C4-2B (cell line): ENCODE data around the gene PAM.

Experiments
- H3K27ac ChIP-seq: fragments of 450-650 bp; 2 replicates; pipeline ENCODE4 v1.5.1; 2017
- CTCF ChIP-seq: fragments of 450-650 bp; conservative IDR thresholded peaks from 2 replicates; pipeline ENCODE4 v1.5.1; 2017; ENCODE audit warnings: mild to moderate bottlenecking
- ZFX ChIP-seq: fragments of 450-650 bp; IDR thresholded peaks from 2 replicates; pipeline ENCODE4 v1.6.1; 2017

Gene PAM

GRCh38 chr5:102911973-102912372, 156.9 kb downstream of the PAM start:
- no peak overlapping the region for H3K27ac ChIP-seq
- TF ChIP-seq CTCF (no peak), ZFX (no peak)

GRCh38 chr5:102916109-102916508, 161.0 kb downstream of the PAM start:
- no peak overlapping the region for H3K27ac ChIP-seq
- TF ChIP-seq ZFX, result no peak
- no peak for TF ChIP-seq CTCF

- TF ChIP-seq ZFX (no peak), CTCF (no peak)
- no peak overlapping the region for H3K27ac ChIP-seq
These were observed 164.0 kb downstream of the PAM start for GRCh38 chr5:102918986-102919610.

GRCh38 chr5:102920762-102921161, 165.7 kb downstream of the PAM start:
- TF ChIP-seq ZFX (no peak), CTCF (no peak)
- H3K27ac ChIP-seq, result no peak overlapping the region

- no peak overlapping the region for H3K27ac ChIP-seq
- TF ChIP-seq CTCF (no peak), ZFX (no peak)
These were observed 166.4 kb downstream of the PAM start for GRCh38 chr5:102921341-102922044.

- TF ChIP-seq CTCF, result no peak
- TF ChIP-seq ZFX, result no peak
- no peak overlapping the region for H3K27ac ChIP-seq
These were observed 167.1 kb downstream of the PAM start for GRCh38 chr5:102922111-102922720.

GRCh38 chr5:102922799-102923477, 167.8 kb downstream of the PAM start:
- H3K27ac ChIP-seq, result no peak overlapping the region
- no peak for TF ChIP-seq CTCF
